GM19328 (cell line): ENCODE measurements around the gene CKAP5.
A peak's percentile ranks its signal among the peaks of the same experiment; 100 is the strongest.
"Not testable (repeated sequence)": the region's sequence is repeated elsewhere in the genome, so short reads cannot be mapped to it uniquely, and the experiment has no call there.

Source experiments
- ATAC-seq: cut with Tn5 transposase; IDR thresholded peaks from one replicate; pipeline ENCODE4 v1.9.1; 2021; ENCODE audit warnings: mild to moderate bottlenecking, moderate library complexity; ENCODE audit not compliant: unreplicated experiment

CKAP5 gene

GRCh38 chr11:46855863-46856262 is 9.8 kb upstream of the CKAP5 start:
- no peak for ATAC-seq

- no peak for ATAC-seq
These were observed 9.1 kb upstream of the CKAP5 start for GRCh38 chr11:46855167-46855566.

GRCh38 chr11:46850829-46851380 is 4.8 kb upstream of the CKAP5 start:
- no peak for ATAC-seq

GRCh38 chr11:46849631-46850030 is 3.6 kb upstream of the CKAP5 start:
- ATAC-seq, result no peak

GRCh38 chr11:46846510-46846830 is 390 bp upstream of the CKAP5 start:
- ATAC-seq, result peak; percentile 4

GRCh38 chr11:46845440-46845739 is 690 bp downstream of the CKAP5 start:
- ATAC-seq, result no peak

GRCh38 chr11:46840116-46840515 is 6.0 kb downstream of the CKAP5 start:
- ATAC-seq, result no peak

GRCh38 chr11:46838501-46838900 is 7.6 kb downstream of the CKAP5 start:
- ATAC-seq, result no peak

- ATAC-seq, result no peak
These were observed 8.2 kb downstream of the CKAP5 start for GRCh38 chr11:46837860-46838259.

- ATAC-seq, result no peak
These were observed 9.2 kb downstream of the CKAP5 start for GRCh38 chr11:46836870-46837269.

- no peak for ATAC-seq
These were observed 9.6 kb downstream of the CKAP5 start for GRCh38 chr11:46836431-46836830.

GRCh38 chr11:46835897-46836296 is 10.2 kb downstream of the CKAP5 start:
- no peak for ATAC-seq

GRCh38 chr11:46834821-46835220 is 11.3 kb downstream of the CKAP5 start:
- ATAC-seq, result no peak

GRCh38 chr11:46832511-46833214 is 13.4 kb downstream of the CKAP5 start:
- ATAC-seq, result no peak

- no peak for ATAC-seq
These were observed 18.1 kb downstream of the CKAP5 start for GRCh38 chr11:46827995-46828394.

- ATAC-seq, result peak; percentile 98
These were observed 19.6 kb downstream of the CKAP5 start for GRCh38 chr11:46826310-46827044.

- no peak for ATAC-seq
These were observed 37.2 kb downstream of the CKAP5 start for GRCh38 chr11:46808799-46809431.

- no peak for ATAC-seq
These were observed 44.2 kb downstream of the CKAP5 start for GRCh38 chr11:46801694-46802470.

GRCh38 chr11:46800177-46800576 is 45.9 kb downstream of the CKAP5 start:
- no peak for ATAC-seq

- ATAC-seq, result not testable (repeated sequence)
These were observed 46.4 kb downstream of the CKAP5 start for GRCh38 chr11:46799725-46800124.

GRCh38 chr11:46778416-46778815 is 67.7 kb downstream of the CKAP5 start:
- no peak for ATAC-seq
